Right renal pelvis (tissue), 4 donors: ENCODE results near the gene GPX6. TPM values are rescaled to one million over a fixed set of nuclear protein-coding genes. Genes with fewer than 3 reads are reported as not detected.
"Not testable (repeated sequence)": the region's sequence is repeated elsewhere in the genome, so short reads cannot be mapped to it uniquely, and the experiment has no call there.

Experiments
- DNase-seq, 4 donors: peaks; one replicate each; pipeline ENCODE4 v3.0.0-alpha.2; 2013; ENCODE audit warnings: low read depth in 4 of 4, low spot score in 3 of 4, missing footprints in 1 of 4
- polyA plus RNA-seq, 4 donors: library from polyadenylated mRNA; unstranded; fragments of 120-200 nt; gene quantifications; one replicate each; pipeline ENCODE4 v1.2.1, GENCODE V29; 2013; ENCODE audit not compliant: insufficient read length in 4 of 4

Gene GPX6
- polyA plus RNA-seq, 4 donors: not detected

DNA sequence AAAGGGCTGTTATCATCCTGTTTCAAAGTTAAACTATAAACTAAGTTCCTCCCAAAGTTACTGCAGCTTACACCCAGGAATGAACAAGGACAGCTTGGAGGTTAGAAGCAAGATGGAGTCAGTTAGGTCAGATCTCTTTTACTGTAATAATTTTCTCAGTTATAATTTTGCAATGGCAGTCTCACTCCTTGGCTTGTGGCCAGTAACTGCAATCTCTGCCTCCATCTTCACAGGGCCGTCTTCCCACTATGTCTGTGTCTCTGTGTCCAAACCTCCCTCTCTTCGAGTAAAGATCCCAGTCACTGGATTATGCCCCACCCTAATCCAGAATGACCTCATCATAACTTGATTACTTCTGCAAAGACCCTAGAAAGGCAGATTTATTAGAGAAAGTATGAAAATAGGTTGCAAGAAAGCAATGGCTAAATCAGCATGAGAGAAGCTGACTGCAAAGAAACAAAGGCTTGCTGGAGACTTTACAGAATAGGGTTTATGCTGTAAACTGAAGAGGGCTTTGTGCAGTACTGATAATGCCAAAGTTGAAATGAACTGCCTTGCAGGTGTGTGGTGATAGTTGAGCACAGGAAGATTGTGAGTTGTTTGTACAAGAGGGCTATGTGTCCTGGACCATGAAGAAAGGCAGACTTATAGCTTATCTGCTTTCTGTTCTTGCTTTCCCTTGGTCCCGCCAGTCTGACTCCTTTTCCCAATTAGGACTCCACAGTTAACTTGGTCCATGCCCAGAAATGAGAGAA lies 28.4 kb downstream of the GPX6 start:
- DNase-seq: no peak

DNA sequence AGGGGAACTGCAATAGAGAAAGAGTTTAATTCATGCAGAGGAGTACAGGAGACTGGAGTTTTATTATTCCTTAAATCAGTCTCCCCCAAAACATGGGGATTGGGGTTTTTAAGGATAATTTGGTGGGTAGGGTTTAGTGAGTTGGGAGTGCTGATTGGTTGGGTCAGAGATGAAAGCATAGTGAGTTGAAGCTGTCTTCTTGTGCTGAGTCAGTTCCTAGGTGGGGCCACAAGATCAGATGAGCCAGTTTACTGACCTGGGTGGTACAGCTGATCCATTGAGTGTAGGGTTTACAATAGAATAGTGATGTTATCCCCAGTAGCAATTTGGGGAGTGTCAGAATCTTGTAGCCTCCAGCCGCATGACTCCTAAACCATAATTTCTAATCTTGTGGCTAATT lies 29.1 kb downstream of the GPX6 start:
- no peak for DNase-seq

GRCh38 chr6:28485482-28485881 lies 30.1 kb downstream of the GPX6 start:
- DNase-seq: no peak

DNA sequence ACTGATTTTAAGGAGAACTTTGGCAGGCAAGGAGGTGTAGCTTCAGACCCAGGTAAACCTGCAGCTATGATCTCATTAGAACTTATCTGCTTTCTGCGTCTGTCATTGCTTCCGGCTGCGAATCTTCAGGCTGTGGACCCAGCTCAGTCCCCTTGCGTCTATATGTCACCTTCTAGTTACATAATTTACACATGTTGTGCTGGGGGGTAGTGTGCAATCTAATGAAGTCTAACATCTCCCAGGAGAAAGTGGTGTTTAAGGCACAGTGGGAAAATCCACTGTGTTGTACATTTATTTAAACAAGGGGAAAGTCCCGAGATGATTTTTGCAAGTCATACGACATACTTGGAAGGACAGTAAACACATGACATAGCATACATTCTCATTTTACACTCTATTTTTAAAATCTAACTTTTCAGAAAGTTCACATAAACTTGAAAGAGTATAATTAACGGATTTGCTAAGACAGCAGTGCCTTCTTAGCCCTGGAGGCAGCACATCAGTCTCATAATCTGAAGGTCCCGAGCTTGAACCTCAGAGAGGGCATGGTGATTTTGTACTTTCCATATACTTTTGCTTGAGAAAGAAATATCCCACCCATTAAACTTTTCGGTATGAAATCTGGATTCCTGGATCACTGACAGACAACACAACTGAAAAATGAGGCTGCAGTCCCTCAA lies 35.2 kb downstream of the GPX6 start:
- no peak for DNase-seq

- no peak for DNase-seq
Measured at GRCh38 chr6:28478518-28478917, 37.1 kb downstream of the GPX6 start.

GRCh38 chr6:28474441-28475219 lies 41.0 kb downstream of the GPX6 start:
- DNase-seq: peak in 1 of 4 donors; percentile 20

DNA sequence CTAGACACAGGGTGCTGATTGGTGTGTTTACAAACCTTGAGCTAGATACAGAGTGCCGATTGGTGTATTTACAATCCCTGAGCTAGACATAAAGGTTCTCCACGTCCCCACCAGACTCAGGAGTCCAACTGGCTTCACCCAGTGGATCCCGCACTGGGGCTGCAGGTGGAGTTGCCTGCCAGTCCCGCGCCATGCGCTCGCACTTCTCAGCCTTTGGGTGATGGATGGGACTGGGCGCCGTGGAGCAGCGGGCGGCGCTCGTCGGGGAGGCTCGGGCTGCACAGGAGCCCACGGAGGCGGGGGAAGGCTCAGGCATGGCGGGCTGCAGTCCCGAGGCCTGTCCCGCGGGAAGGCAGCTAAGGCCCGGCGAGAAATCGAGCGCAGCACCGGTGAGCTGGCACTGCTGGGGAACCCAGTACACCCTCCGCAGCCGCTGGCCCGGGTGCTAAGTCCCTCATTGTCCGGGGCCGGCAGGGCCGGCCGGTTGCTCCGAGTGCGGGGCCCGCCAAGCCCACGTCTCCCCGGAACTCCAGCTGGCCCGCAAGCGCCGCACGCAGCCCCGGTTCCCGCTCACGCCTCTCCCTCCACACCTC lies 46.3 kb downstream of the GPX6 start:
- not testable (repeated sequence) for DNase-seq

GRCh38 chr6:28468056-28468455 lies 47.5 kb downstream of the GPX6 start:
- no peak for DNase-seq

DNA sequence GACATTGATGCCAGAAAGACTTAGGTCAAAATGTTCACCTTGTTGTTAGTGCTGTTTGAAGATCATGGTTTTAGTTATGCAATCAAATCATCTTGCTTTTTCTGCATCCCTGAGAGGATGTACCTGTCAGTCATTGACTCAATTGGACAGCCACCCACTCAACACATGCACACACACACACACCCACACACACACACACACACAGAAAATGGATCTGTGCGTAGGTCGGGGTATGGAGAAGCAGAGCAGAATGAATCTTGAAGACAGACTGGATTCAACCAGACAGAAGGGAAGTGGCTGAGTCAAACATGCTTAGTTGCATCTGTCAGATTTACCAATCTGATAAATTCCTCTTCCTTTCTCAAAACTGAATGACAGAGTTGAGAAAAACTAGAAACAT lies 53.2 kb downstream of the GPX6 start:
- no peak for DNase-seq

GRCh38 chr6:28458568-28458967 lies 57.0 kb downstream of the GPX6 start:
- no peak for DNase-seq

Other genes with a start within 250 kb of the GPX6 start
- gene ZSCAN26, start 248.7 kb downstream of the GPX6 start, polyA plus RNA-seq: 10 to 100 TPM; 31.4 to 41.5 (median 36.9) TPM
- 10 to 100 TPM in 2 of 4 donors, 1 to 10 TPM in 2; 9.4 to 11.8 (median 9.9) TPM for gene PGBD1, start 234.2 kb downstream of the GPX6 start, polyA plus RNA-seq
- gene ZSCAN31, start 179.6 kb downstream of the GPX6 start, polyA plus RNA-seq: 10 to 100 TPM in 2 of 4 donors, 1 to 10 TPM in 2; 8.4 to 11.2 (median 9.5) TPM
- gene ZKSCAN3, start 165.8 kb downstream of the GPX6 start, polyA plus RNA-seq: 10 to 100 TPM in 2 of 4 donors, 1 to 10 TPM in 2; 8.1 to 11.7 (median 10.2) TPM
- 10 to 100 TPM; 14.5 to 16.7 (median 15.0) TPM for gene ZSCAN12, start 116.0 kb downstream of the GPX6 start, polyA plus RNA-seq
- gene ZSCAN23, start 72.3 kb downstream of the GPX6 start, polyA plus RNA-seq: 10 to 100 TPM; 12.2 to 16.4 (median 13.9) TPM
- gene GPX5, start 10.1 kb upstream of the GPX6 start, polyA plus RNA-seq: not detected